TTC549 (cell line): ENCODE results near the gene KDM4C.

Source experiments
- FAIRE-seq: peaks from 2 replicates; lab custom pipeline; 2012; peaks lifted over from hg19 to GRCh38; lab: Jason Lieb, UNC

Gene KDM4C

DNA sequence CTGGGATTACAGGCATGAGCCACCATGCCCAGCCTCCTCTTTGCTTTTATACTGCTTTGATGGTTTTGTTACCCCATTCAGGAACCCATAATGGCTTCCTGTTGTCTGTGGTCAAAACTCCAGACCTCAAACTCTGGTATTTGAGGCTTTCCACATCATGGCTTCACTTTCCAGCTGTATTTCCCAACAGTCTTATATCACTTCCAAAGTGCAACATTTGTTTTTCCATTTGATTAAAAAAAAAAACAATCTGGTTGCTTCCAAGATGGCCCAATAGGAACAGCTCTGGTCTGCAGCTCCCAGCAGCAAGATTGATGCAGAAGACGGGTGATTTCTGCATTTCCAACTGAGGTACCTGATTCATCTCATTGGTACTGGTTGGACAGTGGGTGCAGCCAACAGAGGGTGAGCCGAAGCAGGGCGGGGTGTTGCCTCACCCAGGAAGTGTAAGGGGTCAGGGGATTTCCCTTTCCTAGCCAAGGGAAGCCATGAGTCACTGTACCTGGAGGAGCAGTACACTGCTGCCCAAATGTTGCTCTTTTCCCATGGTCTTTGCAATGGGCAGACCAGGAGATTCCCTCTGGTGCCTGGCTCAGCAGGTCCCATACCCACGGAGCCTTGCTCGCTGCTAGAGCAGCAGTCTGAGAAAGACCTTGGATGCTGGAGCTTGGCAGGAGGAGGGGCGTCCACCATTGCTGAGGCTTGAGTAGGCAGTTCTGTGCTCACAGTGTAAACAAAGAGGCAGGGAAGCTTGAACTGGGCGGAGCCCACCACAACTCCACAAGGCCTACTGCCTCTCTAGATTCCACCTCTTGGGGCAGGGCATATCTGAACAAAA lies 458.4 kb downstream of the KDM4C start:
- FAIRE-seq = no peak

DNA sequence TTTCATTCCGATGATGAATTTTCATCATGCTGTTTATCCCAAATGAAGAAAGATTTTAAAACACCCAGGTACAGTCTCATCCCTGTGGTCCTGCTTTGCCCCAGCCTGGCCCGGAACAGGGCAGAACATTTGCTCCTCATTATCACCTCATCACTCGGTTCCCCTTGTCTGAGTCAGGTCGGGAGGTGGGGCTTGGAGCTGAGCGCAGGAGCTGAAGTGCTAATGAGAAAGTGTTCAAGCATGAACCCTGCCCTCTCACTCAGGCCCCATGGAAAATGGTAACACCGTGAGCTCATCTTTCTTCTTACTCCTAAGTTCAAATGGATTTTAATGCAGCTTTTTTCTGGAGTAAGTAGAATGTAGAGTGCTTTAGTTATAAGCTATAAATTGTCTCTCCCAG lies 466.2 kb downstream of the KDM4C start:
- no peak for FAIRE-seq
